GM19397 (cell line): ENCODE measurements around the gene SYNPR.

Source experiments
- ATAC-seq: cut with Tn5 transposase; IDR thresholded peaks from one replicate; pipeline ENCODE4 v1.9.1; 2021; ENCODE audit warnings: mild to moderate bottlenecking, moderate library complexity; ENCODE audit not compliant: unreplicated experiment

Gene SYNPR

GRCh38 chr3:63303238-63303637, 25.1 kb downstream of the SYNPR start:
- ATAC-seq, result no peak

- no peak for ATAC-seq
These were observed 26.3 kb downstream of the SYNPR start for GRCh38 chr3:63304421-63304820.

GRCh38 chr3:63308072-63308471, 30.0 kb downstream of the SYNPR start:
- ATAC-seq, result no peak

GRCh38 chr3:63309768-63310167, 31.7 kb downstream of the SYNPR start:
- ATAC-seq, result no peak

GRCh38 chr3:63323766-63324165, 45.7 kb downstream of the SYNPR start:
- ATAC-seq, result no peak

- ATAC-seq, result no peak
These were observed 46.5 kb downstream of the SYNPR start for GRCh38 chr3:63324621-63325020.

- no peak for ATAC-seq
These were observed 47.3 kb downstream of the SYNPR start for GRCh38 chr3:63325386-63325785.

- no peak for ATAC-seq
These were observed 50.3 kb downstream of the SYNPR start for GRCh38 chr3:63328365-63328764.

GRCh38 chr3:63331520-63331919, 53.4 kb downstream of the SYNPR start:
- ATAC-seq, result no peak

- ATAC-seq, result no peak
These were observed 55.7 kb downstream of the SYNPR start for GRCh38 chr3:63333815-63334214.

- no peak for ATAC-seq
These were observed 60.2 kb downstream of the SYNPR start for GRCh38 chr3:63338351-63338750.

- no peak for ATAC-seq
These were observed 65.6 kb downstream of the SYNPR start for GRCh38 chr3:63343674-63344073.

- no peak for ATAC-seq
These were observed 66.6 kb downstream of the SYNPR start for GRCh38 chr3:63344661-63345060.

GRCh38 chr3:63349583-63350573, 71.8 kb downstream of the SYNPR start:
- peak; percentile 73 for ATAC-seq

GRCh38 chr3:63351159-63352007, 73.3 kb downstream of the SYNPR start:
- ATAC-seq, result peak; percentile 54

GRCh38 chr3:63352008-63352279, 73.8 kb downstream of the SYNPR start:
- no peak for ATAC-seq

- ATAC-seq, result no peak
These were observed 75.3 kb downstream of the SYNPR start for GRCh38 chr3:63353383-63353782.

GRCh38 chr3:63354160-63354559, 76.1 kb downstream of the SYNPR start:
- no peak for ATAC-seq

GRCh38 chr3:63355809-63356208, 77.7 kb downstream of the SYNPR start:
- no peak for ATAC-seq

- ATAC-seq, result no peak
These were observed 86.4 kb downstream of the SYNPR start for GRCh38 chr3:63364495-63364894.

GRCh38 chr3:63364910-63365309, 86.8 kb downstream of the SYNPR start:
- no peak for ATAC-seq

GRCh38 chr3:63365671-63366070, 87.6 kb downstream of the SYNPR start:
- ATAC-seq, result no peak
